IPS DF 4.7 (cell line): Measurements from ENCODE around the gene PLG.
"Not testable (repeated sequence)": the region's sequence is repeated elsewhere in the genome, so short reads cannot be mapped to it uniquely, and the experiment has no call there.

ENCODE experiments used
- DNase-seq: peaks from one replicate; pipeline ENCODE4 v3.0.0-alpha.2; 2013; ENCODE audit warnings: low spot score; ENCODE audit errors: extremely low read depth

The PLG gene

GRCh38 chr6:160697826-160698225, 4.2 kb upstream of the PLG start:
- DNase-seq, result no peak

GRCh38 chr6:160704688-160705087, 2.6 kb downstream of the PLG start:
- DNase-seq, result not testable (repeated sequence)

GRCh38 chr6:160708993-160709392, 6.9 kb downstream of the PLG start:
- not testable (repeated sequence) for DNase-seq

GRCh38 chr6:160714731-160715316, 12.8 kb downstream of the PLG start:
- DNase-seq, result no peak

DNA sequence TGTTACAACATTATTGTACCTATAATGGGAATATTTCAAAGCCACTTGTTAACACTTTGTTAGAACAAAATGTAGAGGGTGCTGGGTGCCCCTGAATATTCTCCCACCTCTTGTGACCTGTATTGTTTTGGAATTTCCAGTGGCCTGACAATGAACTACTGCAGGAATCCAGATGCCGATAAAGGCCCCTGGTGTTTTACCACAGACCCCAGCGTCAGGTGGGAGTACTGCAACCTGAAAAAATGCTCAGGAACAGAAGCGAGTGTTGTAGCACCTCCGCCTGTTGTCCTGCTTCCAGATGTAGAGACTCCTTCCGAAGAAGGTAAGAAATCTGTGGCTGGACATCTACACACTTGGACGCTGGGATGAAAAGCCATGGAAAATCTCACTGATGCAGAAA, 28.9 kb downstream of the PLG start:
- no peak for DNase-seq

DNA sequence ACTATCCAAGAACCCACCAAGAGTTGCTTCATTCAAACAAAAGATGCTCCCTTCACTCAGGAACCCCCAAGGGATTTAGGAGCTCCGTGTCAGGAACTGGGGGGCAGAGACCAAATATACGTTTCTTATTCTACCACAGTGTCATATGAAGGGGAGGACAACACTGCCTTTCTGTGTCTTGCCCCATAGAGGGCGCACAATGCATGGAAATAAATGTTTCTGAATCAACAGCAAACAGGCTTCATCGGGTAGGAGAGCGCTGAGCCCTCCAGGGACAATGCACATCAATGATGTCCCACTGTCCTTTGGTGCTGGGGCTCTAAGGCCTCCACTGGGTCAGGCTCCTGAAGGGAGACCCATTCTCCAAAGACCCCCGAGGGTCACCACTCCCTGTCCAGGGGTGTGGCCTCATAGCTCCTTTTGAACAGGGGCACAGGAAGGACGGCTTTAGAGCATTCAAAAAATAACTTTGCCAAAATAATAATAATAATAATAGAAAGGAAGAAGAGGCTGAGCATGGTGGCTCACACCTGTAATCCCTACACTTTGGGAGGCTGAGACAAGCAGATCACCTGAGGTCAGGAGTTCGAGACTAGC, 31.1 kb downstream of the PLG start:
- no peak for DNase-seq

GRCh38 chr6:160734627-160735026, 32.6 kb downstream of the PLG start:
- no peak for DNase-seq

- no peak for DNase-seq
Observed at GRCh38 chr6:160735523-160735922, 33.5 kb downstream of the PLG start.

GRCh38 chr6:160737934-160738333, 35.9 kb downstream of the PLG start:
- DNase-seq, result no peak

- DNase-seq, result no peak
Observed at GRCh38 chr6:160739955-160740354, 37.9 kb downstream of the PLG start.

DNA sequence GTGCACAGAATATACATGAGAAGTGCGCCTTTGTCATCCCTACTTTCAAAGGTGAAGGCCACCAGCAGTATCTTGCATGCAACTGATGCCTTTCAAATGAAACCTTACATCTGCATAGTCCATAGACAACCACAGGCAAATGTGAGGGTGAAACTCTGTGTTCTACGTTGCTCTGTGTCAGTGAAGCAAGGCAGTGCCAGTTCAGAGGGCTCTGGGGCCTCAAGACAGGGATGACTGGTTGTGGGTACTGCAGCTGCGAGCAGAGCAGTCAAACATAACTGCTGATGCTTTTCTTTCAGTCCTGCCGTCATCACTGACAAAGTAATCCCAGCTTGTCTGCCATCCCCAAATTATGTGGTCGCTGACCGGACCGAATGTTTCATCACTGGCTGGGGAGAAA, 39.0 kb downstream of the PLG start:
- DNase-seq, result not testable (repeated sequence)

DNA sequence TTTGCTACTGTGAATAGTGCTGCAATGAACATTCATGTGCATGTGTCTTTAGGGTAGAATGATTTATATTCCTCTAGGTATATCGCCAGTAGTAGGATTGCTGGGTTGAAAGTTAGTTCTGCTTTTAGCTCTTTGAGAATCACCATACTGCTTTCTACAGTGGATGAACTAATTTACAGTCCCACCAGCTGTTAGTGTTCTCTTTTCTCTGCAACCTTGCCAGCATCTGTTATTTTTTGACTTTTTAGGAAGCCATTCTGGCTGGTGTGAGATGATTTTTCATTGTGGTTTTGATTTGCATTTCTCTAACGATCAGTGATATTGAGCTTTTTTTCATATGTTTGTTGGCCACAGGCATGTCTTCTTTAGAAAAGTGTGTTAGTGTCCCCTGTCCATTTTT, 40.0 kb downstream of the PLG start:
- no peak for DNase-seq

DNA sequence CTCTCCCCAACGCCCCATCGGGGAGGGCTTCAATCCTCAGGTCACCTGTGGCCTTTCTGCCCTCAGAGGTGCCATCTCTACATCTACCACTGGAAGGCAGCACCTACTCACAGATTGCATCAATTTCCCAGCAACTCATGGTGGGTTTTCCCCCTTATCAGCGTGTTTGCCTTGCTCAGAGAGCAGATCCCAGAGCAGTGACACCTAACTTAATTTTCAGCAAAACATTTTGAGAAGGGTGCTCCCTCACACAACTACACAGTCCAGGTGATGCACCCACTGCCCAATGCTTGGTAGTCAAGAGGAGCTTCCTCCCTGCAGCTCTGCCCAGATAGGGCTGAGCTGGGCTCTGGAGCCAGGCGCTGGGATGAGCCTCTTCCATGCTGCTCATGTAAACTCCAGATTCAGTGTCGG, 48.2 kb downstream of the PLG start:
- DNase-seq, result no peak

DNA sequence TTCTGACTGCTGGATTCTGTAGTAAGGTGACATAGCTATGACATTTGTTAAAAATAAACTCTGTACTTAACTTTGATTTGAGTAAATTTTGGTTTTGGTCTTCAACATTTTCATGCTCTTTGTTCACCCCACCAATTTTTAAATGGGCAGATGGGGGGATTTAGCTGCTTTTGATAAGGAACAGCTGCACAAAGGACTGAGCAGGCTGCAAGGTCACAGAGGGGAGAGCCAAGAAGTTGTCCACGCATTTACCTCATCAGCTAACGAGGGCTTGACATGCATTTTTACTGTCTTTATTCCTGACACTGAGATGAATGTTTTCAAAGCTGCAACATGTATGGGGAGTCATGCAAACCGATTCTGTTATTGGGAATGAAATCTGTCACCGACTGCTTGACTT, 51.2 kb downstream of the PLG start:
- DNase-seq, result not testable (repeated sequence)

DNA sequence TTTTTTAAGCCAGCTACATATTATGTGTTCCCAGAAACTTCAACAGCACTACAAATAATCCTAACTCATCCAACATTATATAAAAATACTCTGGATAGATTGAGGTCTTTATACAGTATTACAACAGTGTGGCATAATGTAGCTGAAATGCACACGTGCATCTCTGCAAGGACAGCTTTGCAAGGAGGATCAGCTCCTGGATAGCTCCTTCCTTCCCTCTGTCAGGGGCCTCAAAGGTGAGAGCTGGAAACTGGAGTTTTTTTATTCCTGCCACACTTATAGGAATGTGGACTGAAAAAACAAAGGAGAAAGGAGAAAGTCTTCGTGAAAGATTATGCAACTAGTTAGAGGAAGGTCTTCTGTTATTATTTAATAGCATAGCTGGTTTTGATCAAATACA, 53.1 kb downstream of the PLG start:
- DNase-seq, result no peak

- no peak for DNase-seq
Observed at GRCh38 chr6:160756021-160756420, 54.0 kb downstream of the PLG start.

DNA sequence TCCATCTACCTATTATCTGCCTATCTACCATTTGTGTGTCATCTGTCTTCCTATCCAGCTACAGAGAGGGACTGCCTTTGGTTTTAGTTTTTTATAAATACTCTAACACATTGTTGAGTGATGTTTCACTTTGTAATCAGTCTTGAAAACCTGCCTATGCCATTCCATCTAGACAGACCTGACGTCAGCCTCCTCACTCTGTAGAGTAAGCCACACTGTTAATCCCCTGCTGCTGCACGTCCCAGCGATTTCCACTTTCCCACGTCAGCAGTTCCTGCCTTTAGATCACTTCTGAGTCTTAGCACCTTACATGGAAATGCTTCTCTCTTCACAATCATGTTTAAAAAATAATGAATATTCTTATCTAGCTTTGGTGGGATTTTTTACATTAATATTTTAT, 54.8 kb downstream of the PLG start:
- DNase-seq, result no peak

DNA sequence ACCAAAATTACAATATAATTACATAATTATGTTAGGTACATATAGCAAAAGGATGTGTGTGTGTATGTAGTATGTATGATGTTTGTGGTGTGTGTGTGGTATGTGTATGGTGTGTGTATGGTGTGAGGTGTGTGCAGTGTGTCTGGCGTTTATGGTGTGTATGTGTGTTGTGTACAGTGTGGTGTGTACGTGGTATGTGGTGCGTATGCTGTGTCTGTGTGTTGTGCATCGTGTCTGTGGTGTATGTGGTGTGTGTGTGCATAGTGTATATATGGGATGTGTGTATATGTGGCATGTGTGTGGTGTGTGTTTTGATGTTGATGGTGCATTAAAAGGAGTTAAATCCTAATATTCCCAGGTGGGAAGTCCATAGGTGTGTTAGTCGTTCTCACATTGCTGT, 62.8 kb downstream of the PLG start:
- no peak for DNase-seq

GRCh38 chr6:160765412-160765811, 63.4 kb downstream of the PLG start:
- no peak for DNase-seq

DNA sequence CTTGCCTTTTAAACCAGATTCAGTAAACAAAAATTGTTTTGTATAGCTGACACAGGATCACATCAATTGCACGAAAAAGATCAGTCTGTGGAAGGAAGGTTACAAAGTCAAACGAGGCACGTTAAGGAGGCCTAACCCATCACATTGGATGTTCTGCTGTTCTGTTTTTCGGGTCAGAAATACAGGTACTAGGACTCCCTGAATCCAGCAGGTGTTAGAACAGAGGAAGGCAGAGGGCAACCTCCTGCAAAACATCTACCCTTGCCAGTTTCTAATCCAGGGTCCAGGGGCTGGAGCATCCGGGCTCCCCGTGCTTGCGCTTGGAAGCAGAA, 64.6 kb downstream of the PLG start:
- no peak for DNase-seq

GRCh38 chr6:160766989-160767646, 65.1 kb downstream of the PLG start:
- DNase-seq, result no peak

- DNase-seq, result no peak
Observed at GRCh38 chr6:160767647-160768019, 65.6 kb downstream of the PLG start.

- DNase-seq, result no peak
Observed at GRCh38 chr6:160768101-160768500, 66.1 kb downstream of the PLG start.
